SU-DHL-6 (cell line): ENCODE measurements around the gene PARS2.

Source experiments
- H2AFZ ChIP-seq: fragments of 200-600 bp; sonication (generic); 2 replicates; pipeline ENCODE4 v1.6.1; 2014; ENCODE audit warnings: low read depth, mild to moderate bottlenecking, moderate library complexity, mixed read lengths, antibody characterized with exemption, low read length; ENCODE audit not compliant: severe bottlenecking
- H3F3A ChIP-seq: fragments of 200-600 bp; shearing (Covaris generic); 2 replicates; pipeline ENCODE4 v1.6.0; 2016; ENCODE audit warnings: antibody characterized with exemption, mild to moderate bottlenecking; ENCODE audit not compliant: insufficient read depth
- H3K27ac ChIP-seq: fragments of 200-600 bp; sonication (generic); 2 replicates; pipeline ENCODE4 v1.5.1; 2016; ENCODE audit warnings: low read depth, mild to moderate bottlenecking, low read length, moderate library complexity, mixed read lengths
- H3K27me3 ChIP-seq: fragments of 200-600 bp; sonication (generic), shearing (Covaris generic); 2 replicates; pipeline ENCODE4 v1.6.0; 2014; ENCODE audit warnings: mild to moderate bottlenecking, low read length
- H3K36me3 ChIP-seq: fragments of 200-600 bp; sonication (generic); 2 replicates; pipeline ENCODE4 v1.6.1; 2014; ENCODE audit warnings: mild to moderate bottlenecking, low read length, mixed read lengths
- H3K4me2 ChIP-seq: fragments of 300-600, 200-600 bp; shearing (Covaris generic), sonication (generic); 2 replicates; pipeline ENCODE4 v1.6.0; 2014; ENCODE audit warnings: low read length, low read depth, mild to moderate bottlenecking; ENCODE audit not compliant: poor library complexity, severe bottlenecking
- H3K4me3 ChIP-seq: fragments of 200-600 bp; sonication (generic); 2 replicates; pipeline ENCODE4 v1.5.1; 2014; ENCODE audit warnings: antibody characterized with exemption, low read length, mild to moderate bottlenecking, mixed read lengths; ENCODE audit not compliant: insufficient read depth, poor library complexity, severe bottlenecking
- H3K79me2 ChIP-seq: fragments of 200-600 bp; sonication (generic); 2 replicates; pipeline ENCODE4 v1.6.1; 2014; ENCODE audit warnings: mild to moderate bottlenecking, low read length, moderate library complexity; ENCODE audit not compliant: insufficient read depth
- H3K9ac ChIP-seq: fragments of 200-600 bp; sonication (generic); 2 replicates; pipeline ENCODE4 v1.7.0; 2014; ENCODE audit warnings: mild to moderate bottlenecking, low read length
- H3K9me2 ChIP-seq: fragments of 200-600 bp; sonication (generic); replicated peaks from 2 replicates; pipeline ENCODE4 v1.6.1; 2014; ENCODE audit warnings: low read length; ENCODE audit not compliant: insufficient read depth
- H3K9me3 ChIP-seq: fragments of 200-600 bp; sonication (generic); 2 replicates; pipeline ENCODE4 v1.6.1; 2014; ENCODE audit warnings: low read length, mixed read lengths; ENCODE audit not compliant: insufficient read depth
- H4K20me1 ChIP-seq: fragments of 200-600 bp; sonication (generic); 2 replicates; pipeline ENCODE4 v1.6.1; 2014; ENCODE audit warnings: low read depth, mild to moderate bottlenecking, antibody characterized with exemption, low read length, moderate library complexity, mixed read lengths
- EZH2phosphoT487 ChIP-seq: fragments of 200-600 bp; sonication (generic), shearing (Covaris generic); conservative IDR thresholded peaks from 2 replicates; pipeline ENCODE4 v1.6.1; 2018; ENCODE audit warnings: mild to moderate bottlenecking, antibody characterized with exemption, low read length, moderate library complexity, mixed read lengths
- TF ChIP-seq, protein P1 (sequence below): fragments of 200-600 bp; sonication (generic); IDR thresholded peaks from one replicate; pipeline ENCODE4 v1.5.1; 2017; ENCODE audit warnings: antibody characterized with exemption, mild to moderate bottlenecking, low read length, moderate library complexity; ENCODE audit not compliant: insufficient read depth, poor library complexity, severe bottlenecking

PARS2 gene

DNA sequence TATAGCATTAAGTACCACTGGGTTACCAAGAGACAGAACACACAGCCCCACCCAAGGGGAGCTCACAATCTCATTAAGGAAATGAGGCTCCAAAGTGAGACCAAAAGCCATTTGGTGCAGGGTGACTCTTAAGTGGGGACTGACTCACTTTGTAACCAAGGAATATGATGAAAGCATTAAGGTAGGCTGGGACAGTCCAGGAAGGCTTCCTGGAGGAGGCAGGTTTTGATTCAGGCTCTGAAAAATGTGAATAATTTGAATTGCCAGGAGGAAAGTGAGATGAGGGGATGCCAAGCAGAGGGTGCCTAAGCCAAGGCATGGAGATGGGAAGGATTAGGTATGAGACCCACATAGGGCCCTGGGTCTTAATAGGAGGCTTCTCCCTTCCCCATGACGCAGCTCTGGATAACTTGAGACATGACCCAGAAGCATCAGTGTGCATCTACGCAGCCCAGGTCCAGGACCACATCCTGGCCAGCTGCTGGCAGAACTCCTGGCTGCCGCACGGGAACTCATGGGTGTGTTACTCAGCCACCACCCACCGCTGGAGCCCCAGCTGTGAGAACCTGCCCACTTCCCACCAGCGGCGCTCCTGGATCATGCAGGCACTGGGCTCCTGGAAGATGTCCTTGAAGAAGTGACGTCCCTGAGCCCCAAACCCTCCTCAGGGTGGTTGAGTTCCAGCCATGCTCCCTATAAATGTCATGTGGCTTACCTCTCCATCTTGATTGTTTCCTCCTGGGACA, 54.6 kb downstream of the PARS2 start:
- Histone ChIP-seq H4K20me1 (no peaks in the 10 kb centered on the region), H2AFZ (no peak overlapping the region), H3K36me3 (no peaks in the 10 kb centered on the region), H3K27me3 (no peaks in the 10 kb centered on the region), H3K9me2 (no peaks in the 10 kb centered on the region), H3K79me2 (no peaks in the 10 kb centered on the region), H3K27ac (no peak overlapping the region), H3K4me2 (no peak overlapping the region), H3K4me3 (no peak overlapping the region), H3K9ac (no peak overlapping the region), H3K9me3 (no peaks in the 10 kb centered on the region), H3F3A (no peaks in the 10 kb centered on the region)
- TF ChIP-seq EZH2phosphoT487, result no peak
- TF ChIP-seq, protein P1, sequence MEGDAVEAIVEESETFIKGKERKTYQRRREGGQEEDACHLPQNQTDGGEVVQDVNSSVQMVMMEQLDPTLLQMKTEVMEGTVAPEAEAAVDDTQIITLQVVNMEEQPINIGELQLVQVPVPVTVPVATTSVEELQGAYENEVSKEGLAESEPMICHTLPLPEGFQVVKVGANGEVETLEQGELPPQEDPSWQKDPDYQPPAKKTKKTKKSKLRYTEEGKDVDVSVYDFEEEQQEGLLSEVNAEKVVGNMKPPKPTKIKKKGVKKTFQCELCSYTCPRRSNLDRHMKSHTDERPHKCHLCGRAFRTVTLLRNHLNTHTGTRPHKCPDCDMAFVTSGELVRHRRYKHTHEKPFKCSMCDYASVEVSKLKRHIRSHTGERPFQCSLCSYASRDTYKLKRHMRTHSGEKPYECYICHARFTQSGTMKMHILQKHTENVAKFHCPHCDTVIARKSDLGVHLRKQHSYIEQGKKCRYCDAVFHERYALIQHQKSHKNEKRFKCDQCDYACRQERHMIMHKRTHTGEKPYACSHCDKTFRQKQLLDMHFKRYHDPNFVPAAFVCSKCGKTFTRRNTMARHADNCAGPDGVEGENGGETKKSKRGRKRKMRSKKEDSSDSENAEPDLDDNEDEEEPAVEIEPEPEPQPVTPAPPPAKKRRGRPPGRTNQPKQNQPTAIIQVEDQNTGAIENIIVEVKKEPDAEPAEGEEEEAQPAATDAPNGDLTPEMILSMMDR, result no peak

DNA sequence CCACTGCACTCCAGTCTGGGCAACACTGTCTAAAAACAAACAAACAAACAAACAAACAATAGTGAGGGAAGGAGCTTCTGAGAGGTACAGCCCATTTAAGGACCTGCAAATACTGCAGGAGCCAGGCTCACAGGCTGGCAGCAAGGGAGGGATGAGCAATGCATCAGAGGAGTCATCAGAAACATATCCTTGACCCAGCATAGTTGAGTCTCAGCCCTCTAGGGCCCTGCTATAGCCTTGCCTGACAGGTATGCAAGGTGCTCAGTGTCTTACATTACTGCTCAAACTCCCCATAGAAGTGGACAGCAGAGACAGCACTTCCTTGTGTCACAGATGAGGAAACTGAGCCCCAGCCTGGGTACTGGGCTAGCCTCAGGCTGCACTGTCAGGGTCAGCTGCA, 55.9 kb downstream of the PARS2 start:
- no peaks in the 10 kb centered on the region for H3K9me3 ChIP-seq
- H3K4me2 ChIP-seq, result no peak overlapping the region
- no peaks in the 10 kb centered on the region for H3K36me3 ChIP-seq
- H2AFZ ChIP-seq, result no peak overlapping the region
- no peaks in the 10 kb centered on the region for H3F3A ChIP-seq
- no peak for TF ChIP-seq EZH2phosphoT487
- TF ChIP-seq, protein P1, result no peak
- H3K27me3 ChIP-seq, result no peaks in the 10 kb centered on the region
- no peaks in the 10 kb centered on the region for H3K79me2 ChIP-seq
- H3K4me3 ChIP-seq, result no peak overlapping the region
- no peak overlapping the region for H3K27ac ChIP-seq
- no peak overlapping the region for H3K9ac ChIP-seq
- no peaks in the 10 kb centered on the region for H3K9me2 ChIP-seq
- H4K20me1 ChIP-seq, result no peaks in the 10 kb centered on the region
